ENCODE data around the gene COBL. TPM values are rescaled to one million over a fixed set of nuclear protein-coding genes. Genes with fewer than 3 reads are reported as not detected.

Gene COBL
- total and polyA plus RNA-seq, 10 of the 15 experiments (the other 5 are each of a cell fraction or from before 2014, with no cell fraction given) = 0.21 TPM; not detected in 9

- TF ChIP-seq, protein P1, sequence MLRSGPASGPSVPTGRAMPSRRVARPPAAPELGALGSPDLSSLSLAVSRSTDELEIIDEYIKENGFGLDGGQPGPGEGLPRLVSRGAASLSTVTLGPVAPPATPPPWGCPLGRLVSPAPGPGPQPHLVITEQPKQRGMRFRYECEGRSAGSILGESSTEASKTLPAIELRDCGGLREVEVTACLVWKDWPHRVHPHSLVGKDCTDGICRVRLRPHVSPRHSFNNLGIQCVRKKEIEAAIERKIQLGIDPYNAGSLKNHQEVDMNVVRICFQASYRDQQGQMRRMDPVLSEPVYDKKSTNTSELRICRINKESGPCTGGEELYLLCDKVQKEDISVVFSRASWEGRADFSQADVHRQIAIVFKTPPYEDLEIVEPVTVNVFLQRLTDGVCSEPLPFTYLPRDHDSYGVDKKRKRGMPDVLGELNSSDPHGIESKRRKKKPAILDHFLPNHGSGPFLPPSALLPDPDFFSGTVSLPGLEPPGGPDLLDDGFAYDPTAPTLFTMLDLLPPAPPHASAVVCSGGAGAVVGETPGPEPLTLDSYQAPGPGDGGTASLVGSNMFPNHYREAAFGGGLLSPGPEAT (IDR thresholded peaks at IDR 0.05; ENCODE audit: low read depth) = no peak
Measured at GRCh38 chr7:51058764-51059163, 257.8 kb downstream of the COBL start (continued).

GRCh38 chr7:51055039-51055840 lies 261.4 kb downstream of the COBL start:
- in situ Hi-C loops (cut with MboI) = no loop called here
- RAD21 ChIA-PET (ENCODE audit: unreplicated experiment) = no interaction called here
- intact Hi-C loops (cut with micrococcal nuclease; ENCODE audit: unreplicated experiment) = no loop called here

More at GRCh38 chr7:51055039-51055840, 261.4 kb downstream of the COBL start:
- BruUV-seq (replicated peaks) = no TSS peak
- CTCF ChIA-PET = interaction anchor here (1.0 kb wide), 1 partner anchor 45 kb away, joined by 3 read pairs; no protein-coding TSS in a partner anchor
- Histone ChIP-seq H3K4me3 (no peak overlapping the region), H3K9me3 (replicated peaks; ENCODE audit: control insufficient read depth, insufficient read depth, low read length) (no peaks in the 10 kb centered on the region), H3K36me3 (ENCODE audit: control insufficient read depth in 2 of 2, insufficient read depth in 2 of 2, low read length in 1 of 2) (no peaks in the 10 kb centered on the region), H3K9ac (ENCODE audit: control insufficient read depth, insufficient read depth, low read length) (no peak overlapping the region), H3K4me2 (ENCODE audit: control insufficient read depth, insufficient read depth) (no peak overlapping the region), H4K20me1 (ENCODE audit: control insufficient read depth, insufficient read depth) (no peaks in the 10 kb centered on the region), H3K4me1 (ENCODE audit: control insufficient read depth, insufficient read depth, low read length) (no peaks in the 10 kb centered on the region), H3K27ac (ENCODE audit: control insufficient read depth, insufficient read depth) (no peak overlapping the region), H2AFZ (ENCODE audit: control insufficient read depth, low read depth, low read length) (no peak overlapping the region), H3K27me3 (replicated peaks in 1 of 2; ENCODE audit: control insufficient read depth in 2 of 2, insufficient read depth in 2 of 2, low read length in 1 of 2) (no peaks in the 10 kb centered on the region; a peak in 2 of 4 replicates), H3K79me2 (ENCODE audit: control insufficient read depth, insufficient read depth, low read length) (no peaks in the 10 kb centered on the region)
- no peak for TF ChIP-seq JUND (IDR thresholded peaks at IDR 0.05; ENCODE audit: low read depth, low read length)
- TF ChIP-seq ZNF622 (IDR thresholded peaks at IDR 0.05) = no peak
- no peak for TF ChIP-seq ZNF207 (IDR thresholded peaks at IDR 0.05; ENCODE audit: borderline replicate concordance)
- no peak for TF ChIP-seq PML (IDR thresholded peaks at IDR 0.05; ENCODE audit: low read length)
- no peak for TF ChIP-seq PAX8 (IDR thresholded peaks at IDR 0.05)
- no peak for TF ChIP-seq NRF1 (conservative IDR thresholded peaks at IDR 0.05; ENCODE audit: low read depth, low read length)
- no peak for TF ChIP-seq RAD21 (IDR thresholded peaks at IDR 0.05; ENCODE audit: insufficient read depth, low read depth, low read length)
- TF ChIP-seq ESRRA (IDR thresholded peaks at IDR 0.05; ENCODE audit: low read length) = no peak
- TF ChIP-seq ZSCAN29 (IDR thresholded peaks at IDR 0.05) = no peak
- no peak for TF ChIP-seq ZZZ3 (IDR thresholded peaks at IDR 0.05; ENCODE audit: control insufficient read depth, insufficient read length, low read depth)
- TF ChIP-seq EGR1 (IDR thresholded peaks at IDR 0.05; ENCODE audit: borderline replicate concordance in 1 of 2, low read depth in 2 of 2, low read length in 2 of 2) = no peak
- TF ChIP-seq RB1 (IDR thresholded peaks at IDR 0.05; ENCODE audit: borderline replicate concordance) = no peak
- TF ChIP-seq NFYA (IDR thresholded peaks at IDR 0.05; ENCODE audit: borderline replicate concordance, low read depth, low read length) = no peak
- WGBS (ENCODE audit: insufficient coverage, insufficient replicate concordance, low lambda C conversion rate, missing lambda C conversion rate) = 70% methylated on average over 20 of the region's 22 CpGs
- SMC1A ChIA-PET (ENCODE audit: uncharacterized antibody, unreplicated experiment) = no interaction called here
- ATAC-seq = no peak
- DNase-seq (ENCODE audit: low read depth, low spot score) = no peak
- POLR2A ChIA-PET = no interaction called here
- no peak for FAIRE-seq

Data from GM12878 (cell line).